ENCODE measurements around the gene MMUT.

DNA sequence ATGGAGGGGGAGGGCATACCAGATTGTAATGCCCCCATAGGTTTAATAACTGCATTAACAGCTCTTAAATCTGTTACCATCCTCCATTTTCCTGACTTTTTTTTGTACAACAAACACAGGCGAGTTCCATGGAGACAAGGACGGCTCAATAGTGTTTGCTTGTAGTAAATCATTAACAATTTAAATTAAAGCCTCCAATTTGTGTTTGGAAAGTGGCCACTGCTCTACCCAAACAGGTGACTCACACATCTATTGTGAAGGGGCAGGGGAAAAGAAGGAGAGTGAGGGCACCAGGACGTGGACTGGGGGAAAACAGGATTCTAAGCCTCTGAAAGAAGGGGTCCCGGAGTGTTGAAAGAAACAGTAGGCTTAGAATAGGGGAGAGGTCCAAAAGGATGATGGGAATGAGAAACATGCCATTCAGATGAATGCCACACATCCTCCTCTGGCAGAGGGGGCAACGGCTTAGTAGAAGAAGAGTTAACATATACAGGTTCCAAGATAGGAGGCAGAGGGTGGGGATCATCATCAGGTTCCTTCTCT is 43.6 kb upstream of the MMUT start:
- TF ChIP-seq, protein P1, sequence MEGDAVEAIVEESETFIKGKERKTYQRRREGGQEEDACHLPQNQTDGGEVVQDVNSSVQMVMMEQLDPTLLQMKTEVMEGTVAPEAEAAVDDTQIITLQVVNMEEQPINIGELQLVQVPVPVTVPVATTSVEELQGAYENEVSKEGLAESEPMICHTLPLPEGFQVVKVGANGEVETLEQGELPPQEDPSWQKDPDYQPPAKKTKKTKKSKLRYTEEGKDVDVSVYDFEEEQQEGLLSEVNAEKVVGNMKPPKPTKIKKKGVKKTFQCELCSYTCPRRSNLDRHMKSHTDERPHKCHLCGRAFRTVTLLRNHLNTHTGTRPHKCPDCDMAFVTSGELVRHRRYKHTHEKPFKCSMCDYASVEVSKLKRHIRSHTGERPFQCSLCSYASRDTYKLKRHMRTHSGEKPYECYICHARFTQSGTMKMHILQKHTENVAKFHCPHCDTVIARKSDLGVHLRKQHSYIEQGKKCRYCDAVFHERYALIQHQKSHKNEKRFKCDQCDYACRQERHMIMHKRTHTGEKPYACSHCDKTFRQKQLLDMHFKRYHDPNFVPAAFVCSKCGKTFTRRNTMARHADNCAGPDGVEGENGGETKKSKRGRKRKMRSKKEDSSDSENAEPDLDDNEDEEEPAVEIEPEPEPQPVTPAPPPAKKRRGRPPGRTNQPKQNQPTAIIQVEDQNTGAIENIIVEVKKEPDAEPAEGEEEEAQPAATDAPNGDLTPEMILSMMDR (IDR thresholded peaks at IDR 0.05; ENCODE audit: borderline replicate concordance, extremely low read depth, low read length, poor library complexity, severe bottlenecking) = no peak
- TF ChIP-seq EZH2 (IDR thresholded peaks at IDR 0.05; ENCODE audit: borderline replicate concordance, low read depth, low read length, severe bottlenecking) = no peak
